ENCODE results near the gene RTL3. TPM values are rescaled to one million over a fixed set of nuclear protein-coding genes. Genes with fewer than 3 reads are reported as not detected.

Gene RTL3
- total RNA-seq, 1 donor from 2014 or later = 0.59 TPM

- peak; percentile 7 for DNase-seq
Observed at GRCh38 chrX:78619834-78620233, 39.3 kb downstream of the RTL3 start.

- no peak for DNase-seq
Observed at GRCh38 chrX:78618987-78619386, 40.1 kb downstream of the RTL3 start.

GRCh38 chrX:78614264-78614663, 44.9 kb downstream of the RTL3 start:
- DNase-seq = no peak

Other genes starting within 250 kb of the RTL3 start
- gene LPAR4, start 88.4 kb upstream of the RTL3 start, total RNA-seq = 8.0 TPM

Measured in skin of body (tissue), 2 donors.